Measurements from ENCODE around the gene SPATA16.
A peak's percentile ranks its signal among the peaks of the same experiment; 100 is the strongest.
"Not testable (repeated sequence)": the region's sequence is repeated elsewhere in the genome, so short reads cannot be mapped to it uniquely, and the experiment has no call there.

The SPATA16 gene

GRCh38 chr3:172938788-172939187, 202.2 kb downstream of the SPATA16 start:
- no peak for DNase-seq

- no peak for DNase-seq
Measured at GRCh38 chr3:172931746-172932285, 209.2 kb downstream of the SPATA16 start.

- DNase-seq: no peak
Measured at GRCh38 chr3:172929451-172929850, 211.6 kb downstream of the SPATA16 start.

- DNase-seq: no peak
Measured at GRCh38 chr3:172924546-172924945, 216.5 kb downstream of the SPATA16 start.

GRCh38 chr3:172919297-172919683, 221.7 kb downstream of the SPATA16 start:
- DNase-seq: no peak

- DNase-seq: peak in 1 of 3 experiments; percentile 69
Measured at GRCh38 chr3:172918568-172919296, 222.3 kb downstream of the SPATA16 start.

- DNase-seq: peak in 2 of 3 experiments; percentile 24 to 84
Measured at GRCh38 chr3:172918165-172918564, 222.9 kb downstream of the SPATA16 start.

GRCh38 chr3:172915911-172916514, 225.0 kb downstream of the SPATA16 start:
- peak in 2 of 3 experiments; percentile 37 to 89 for DNase-seq

- DNase-seq: no peak
Measured at GRCh38 chr3:172914854-172915253, 226.2 kb downstream of the SPATA16 start.

- DNase-seq: no peak
Measured at GRCh38 chr3:172913911-172914655, 227.0 kb downstream of the SPATA16 start.

GRCh38 chr3:172911142-172911541, 229.9 kb downstream of the SPATA16 start:
- no peak for DNase-seq

- DNase-seq: no peak
Measured at GRCh38 chr3:172908771-172909270, 232.2 kb downstream of the SPATA16 start.

GRCh38 chr3:172905451-172905850, 235.6 kb downstream of the SPATA16 start:
- no peak for DNase-seq

- DNase-seq: peak in 1 of 3 experiments; percentile 5
Measured at GRCh38 chr3:172904711-172905373, 236.2 kb downstream of the SPATA16 start.

GRCh38 chr3:172903642-172904320, 237.3 kb downstream of the SPATA16 start:
- DNase-seq: no peak

GRCh38 chr3:172892158-172892557, 248.9 kb downstream of the SPATA16 start:
- no peak for DNase-seq

- DNase-seq: peak in 1 of 3 experiments; percentile 25
Measured at GRCh38 chr3:172885704-172886103, 255.3 kb downstream of the SPATA16 start.

GRCh38 chr3:172882563-172882962, 258.5 kb downstream of the SPATA16 start:
- DNase-seq: no peak

GRCh38 chr3:172879381-172879780, 261.7 kb downstream of the SPATA16 start:
- not testable (repeated sequence) for DNase-seq

- peak in 1 of 3 experiments; percentile 51 for DNase-seq
Measured at GRCh38 chr3:172877011-172877410, 264.0 kb downstream of the SPATA16 start.

- no peak for DNase-seq
Measured at GRCh38 chr3:172876297-172876696, 264.7 kb downstream of the SPATA16 start.

- no peak for DNase-seq
Measured at GRCh38 chr3:172875039-172875438, 266.0 kb downstream of the SPATA16 start.
